Peyer's patch (tissue), 4 donors: ENCODE data around the gene GPATCH1.
"Not testable (repeated sequence)": the region's sequence is repeated elsewhere in the genome, so short reads cannot be mapped to it uniquely, and the experiment has no call there.

ENCODE experiments used
- POLR2A ChIP-seq, 2 donors: fragments of 450-650 bp; IDR thresholded peaks; one replicate each; pipeline ENCODE4 v1.5.1; 2017; ENCODE audit warnings: antibody characterized with exemption in 2 of 2, mild to moderate bottlenecking in 2 of 2, moderate library complexity in 2 of 2
- TF ChIP-seq, protein P1 (sequence below), 6 experiments: fragments of 450-650 bp in 4 of 6; fragments of 200-600 bp in 2 of 6; sonication (generic) in 1 of 6; IDR thresholded peaks; one replicate each; pipeline ENCODE4 v1.5.1; 2017 to 2019; ENCODE audit warnings: antibody characterized with exemption in 6 of 6, mild to moderate bottlenecking in 3 of 6, moderate library complexity in 1 of 6

DNA sequence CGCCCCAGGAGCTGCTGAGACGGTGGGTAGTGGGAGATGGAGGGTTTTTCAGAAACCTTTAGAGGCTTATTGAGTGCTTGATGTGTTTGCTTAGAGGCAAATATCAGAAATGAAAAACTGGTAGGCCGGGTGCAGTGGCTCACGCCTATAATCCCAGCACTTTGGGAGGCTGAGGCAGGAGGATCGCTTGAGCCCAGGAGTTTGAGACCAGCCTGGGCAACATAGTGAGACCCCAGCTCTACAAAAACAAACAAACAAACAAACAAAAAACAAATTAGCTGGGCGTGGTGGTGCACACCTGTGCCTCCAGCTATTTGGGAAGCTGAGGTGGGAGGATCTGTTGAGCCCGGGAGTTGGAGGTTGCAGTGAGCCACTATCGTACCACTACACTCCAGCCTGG is 45.7 kb downstream of the GPATCH1 start:
- TF ChIP-seq, protein P1, sequence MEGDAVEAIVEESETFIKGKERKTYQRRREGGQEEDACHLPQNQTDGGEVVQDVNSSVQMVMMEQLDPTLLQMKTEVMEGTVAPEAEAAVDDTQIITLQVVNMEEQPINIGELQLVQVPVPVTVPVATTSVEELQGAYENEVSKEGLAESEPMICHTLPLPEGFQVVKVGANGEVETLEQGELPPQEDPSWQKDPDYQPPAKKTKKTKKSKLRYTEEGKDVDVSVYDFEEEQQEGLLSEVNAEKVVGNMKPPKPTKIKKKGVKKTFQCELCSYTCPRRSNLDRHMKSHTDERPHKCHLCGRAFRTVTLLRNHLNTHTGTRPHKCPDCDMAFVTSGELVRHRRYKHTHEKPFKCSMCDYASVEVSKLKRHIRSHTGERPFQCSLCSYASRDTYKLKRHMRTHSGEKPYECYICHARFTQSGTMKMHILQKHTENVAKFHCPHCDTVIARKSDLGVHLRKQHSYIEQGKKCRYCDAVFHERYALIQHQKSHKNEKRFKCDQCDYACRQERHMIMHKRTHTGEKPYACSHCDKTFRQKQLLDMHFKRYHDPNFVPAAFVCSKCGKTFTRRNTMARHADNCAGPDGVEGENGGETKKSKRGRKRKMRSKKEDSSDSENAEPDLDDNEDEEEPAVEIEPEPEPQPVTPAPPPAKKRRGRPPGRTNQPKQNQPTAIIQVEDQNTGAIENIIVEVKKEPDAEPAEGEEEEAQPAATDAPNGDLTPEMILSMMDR (IDR thresholded peaks at IDR 0.05): not testable (repeated sequence)
- not testable (repeated sequence) for TF ChIP-seq POLR2A (IDR thresholded peaks at IDR 0.05)
